ENCODE results near the gene MARCHF10.

GRCh38 chr17:62713086-62713881 is 94.8 kb downstream of the MARCHF10 start:
- no peak for TF ChIP-seq POLR2AphosphoS5 (IDR thresholded peaks at IDR 0.05)
- TF ChIP-seq CTCF (IDR thresholded peaks at IDR 0.05): no peak
- TF ChIP-seq EP300 (IDR thresholded peaks at IDR 0.05): no peak
